Prostate gland (tissue), 2 donors: ENCODE results near the gene MGLL. TPM values are rescaled to one million over a fixed set of nuclear protein-coding genes. Genes with fewer than 3 reads are reported as not detected.

Experiments
- DNase-seq: peaks from one replicate; pipeline ENCODE4 v3.0.0-alpha.2; 2019; ENCODE audit warnings: low spot score
- H3K27ac ChIP-seq, 2 donors: fragments of 200-600 bp; sonication (generic); 2 replicates each; pipeline ENCODE4 v1.5.1; 2017 to 2019
- H3K27me3 ChIP-seq: fragments of 200-600 bp; sonication (generic); replicated peaks from 2 replicates; pipeline ENCODE4 v1.5.1; 2019; ENCODE audit not compliant: insufficient read depth
- H3K36me3 ChIP-seq, 2 donors: fragments of 200-600 bp; sonication (generic); 1 replicate in 1 of 2; 2 replicates in 1 of 2; pipeline versions ENCODE4 v1.5.1 to v1.8.1; 2017 to 2019
- H3K4me1 ChIP-seq: fragments of 200-600 bp; sonication (generic); replicated peaks from 2 replicates; pipeline ENCODE4 v1.5.1; 2019
- H3K4me3 ChIP-seq, 2 donors: fragments of 200-600 bp; sonication (generic); 2 replicates each; pipeline ENCODE4 v1.5.1; 2017 to 2019
- H3K9me3 ChIP-seq: fragments of 200-600 bp; sonication (generic); 2 replicates; pipeline ENCODE4 v1.5.1; 2017
- POLR2A ChIP-seq: fragments of 450-650 bp; IDR thresholded peaks from one replicate; pipeline ENCODE4 v1.6.1; 2016; ENCODE audit warnings: antibody characterized with exemption, mild to moderate bottlenecking
- POLR2AphosphoS5 ChIP-seq: sonication (generic); formaldehyde crosslinking; IDR thresholded peaks from one replicate; pipeline ENCODE4 v1.6.1; 2017; ENCODE audit warnings: antibody characterized with exemption
- WGBS: methylation state at CpG from one replicate; pipeline ENCODE4 v1.1.5; 2018; 5-methylcytosine and 5-hydroxymethylcytosine counted together
- intact Hi-C: fragments of 100-400 bp; cut with DNase I; formaldehyde crosslinking; loops from one replicate; pipeline ENCODE4 v1.14.2; 2022
- total RNA-seq, 2 donors: library from RNA; depleted of rRNA; stranded (reverse); fragments of >200 nt; gene quantifications; one replicate each; pipeline ENCODE4 v1.1.0, GENCODE V29; 2016
- TF ChIP-seq, protein P1 (sequence below), 4 experiments: fragments of 200-600 bp in 2 of 4; fragments of 450-650 bp in 2 of 4; sonication (generic) in 2 of 4; IDR thresholded peaks; 1 replicate in 3 of 4; 2 replicates in 1 of 4; pipeline ENCODE4 v1.5.1; 2016 to 2019; ENCODE audit warnings: antibody characterized with exemption in 4 of 4, mild to moderate bottlenecking in 2 of 4, moderate library complexity in 2 of 4

The MGLL gene
- total RNA-seq, 2 donors from 2014 or later: 20.0 to 31.8 TPM

GRCh38 chr3:127665165-127665564, 157.2 kb downstream of the MGLL start:
- Histone ChIP-seq H3K4me3 (no peak overlapping the region), H3K27me3 (no peaks in the 10 kb centered on the region), H3K9me3 (no peaks in the 10 kb centered on the region), H3K27ac (no peak overlapping the region), H3K36me3 (no peaks in the 10 kb centered on the region), H3K4me1 (no peaks in the 10 kb centered on the region)
- 94% methylated on average over 2 of the region's 2 CpGs for WGBS
- no peak for TF ChIP-seq POLR2A
- TF ChIP-seq, protein P1, sequence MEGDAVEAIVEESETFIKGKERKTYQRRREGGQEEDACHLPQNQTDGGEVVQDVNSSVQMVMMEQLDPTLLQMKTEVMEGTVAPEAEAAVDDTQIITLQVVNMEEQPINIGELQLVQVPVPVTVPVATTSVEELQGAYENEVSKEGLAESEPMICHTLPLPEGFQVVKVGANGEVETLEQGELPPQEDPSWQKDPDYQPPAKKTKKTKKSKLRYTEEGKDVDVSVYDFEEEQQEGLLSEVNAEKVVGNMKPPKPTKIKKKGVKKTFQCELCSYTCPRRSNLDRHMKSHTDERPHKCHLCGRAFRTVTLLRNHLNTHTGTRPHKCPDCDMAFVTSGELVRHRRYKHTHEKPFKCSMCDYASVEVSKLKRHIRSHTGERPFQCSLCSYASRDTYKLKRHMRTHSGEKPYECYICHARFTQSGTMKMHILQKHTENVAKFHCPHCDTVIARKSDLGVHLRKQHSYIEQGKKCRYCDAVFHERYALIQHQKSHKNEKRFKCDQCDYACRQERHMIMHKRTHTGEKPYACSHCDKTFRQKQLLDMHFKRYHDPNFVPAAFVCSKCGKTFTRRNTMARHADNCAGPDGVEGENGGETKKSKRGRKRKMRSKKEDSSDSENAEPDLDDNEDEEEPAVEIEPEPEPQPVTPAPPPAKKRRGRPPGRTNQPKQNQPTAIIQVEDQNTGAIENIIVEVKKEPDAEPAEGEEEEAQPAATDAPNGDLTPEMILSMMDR (IDR thresholded peaks at IDR 0.05): no peak
- no peak for TF ChIP-seq POLR2AphosphoS5
- intact Hi-C loops: no loop called here
- no peak for DNase-seq

- H3K27me3 ChIP-seq: no peaks in the 10 kb centered on the region
- TF ChIP-seq POLR2AphosphoS5 (no peak), POLR2A (no peak)
- TF ChIP-seq, protein P1 (IDR thresholded peaks at IDR 0.05): no peak
- no peak overlapping the region for H3K27ac ChIP-seq
- H3K4me1 ChIP-seq: no peaks in the 10 kb centered on the region
- 84% methylated on average over 5 of the region's 5 CpGs for WGBS
- no peak overlapping the region for H3K4me3 ChIP-seq
- no peak for DNase-seq
- H3K9me3 ChIP-seq: no peaks in the 10 kb centered on the region
- intact Hi-C loops: no loop called here
- H3K36me3 ChIP-seq: no peaks in the 10 kb centered on the region
Observed at GRCh38 chr3:127663151-127663550, 159.2 kb downstream of the MGLL start.

DNA sequence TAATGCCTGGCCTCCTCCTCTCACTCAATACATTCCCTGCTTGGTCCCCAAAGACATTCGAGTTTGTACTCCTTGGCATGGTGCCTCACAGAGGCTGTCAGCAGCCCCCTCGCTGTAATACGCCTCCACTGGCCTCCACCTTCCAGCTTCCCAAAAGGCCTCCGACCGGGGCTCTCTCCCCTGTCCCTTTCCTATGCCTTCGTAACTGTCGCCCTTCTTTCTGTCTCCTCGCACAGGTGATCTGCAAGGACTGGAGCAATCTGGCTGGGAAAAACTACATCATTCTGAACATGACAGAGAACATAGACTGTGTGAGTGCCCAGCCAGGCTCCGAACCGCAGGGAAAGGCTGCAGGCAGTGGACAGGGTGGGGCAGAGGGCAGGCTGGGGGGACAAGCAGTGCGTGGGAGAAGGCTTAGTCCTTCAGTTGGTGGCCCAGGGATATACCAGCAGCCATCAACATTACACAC, 160.3 kb downstream of the MGLL start:
- WGBS: 86% methylated on average over 11 of the region's 11 CpGs
- TF ChIP-seq POLR2A: no peak
- Histone ChIP-seq H3K4me1 (no peaks in the 10 kb centered on the region), H3K27me3 (no peaks in the 10 kb centered on the region), H3K9me3 (no peaks in the 10 kb centered on the region), H3K27ac (no peak overlapping the region), H3K36me3 (no peaks in the 10 kb centered on the region), H3K4me3 (no peak overlapping the region)
- intact Hi-C loops: no loop called here
- no peak for DNase-seq

- H3K27me3 ChIP-seq: no peaks in the 10 kb centered on the region
- DNase-seq: no peak
- H3K4me1 ChIP-seq: no peaks in the 10 kb centered on the region
- H3K27ac ChIP-seq: no peak overlapping the region
- no peak overlapping the region for H3K4me3 ChIP-seq
- intact Hi-C loops: no loop called here
- H3K9me3 ChIP-seq: no peaks in the 10 kb centered on the region
- 90% methylated on average over 5 of the region's 5 CpGs for WGBS
- TF ChIP-seq POLR2A: no peak
- H3K36me3 ChIP-seq: no peaks in the 10 kb centered on the region
Observed at GRCh38 chr3:127661600-127661999, 160.7 kb downstream of the MGLL start.

GRCh38 chr3:127660621-127661251, 161.6 kb downstream of the MGLL start:
- Histone ChIP-seq H3K9me3 (no peaks in the 10 kb centered on the region), H3K36me3 (no peaks in the 10 kb centered on the region), H3K27ac (no peak overlapping the region), H3K4me3 (no peak overlapping the region), H3K4me1 (no peaks in the 10 kb centered on the region), H3K27me3 (no peaks in the 10 kb centered on the region)
- no peak for DNase-seq
- WGBS: 95% methylated on average over 10 of the region's 10 CpGs
- intact Hi-C loops: no loop called here
- TF ChIP-seq, protein P1 (IDR thresholded peaks at IDR 0.05): no peak
- no peak for TF ChIP-seq POLR2AphosphoS5

DNA sequence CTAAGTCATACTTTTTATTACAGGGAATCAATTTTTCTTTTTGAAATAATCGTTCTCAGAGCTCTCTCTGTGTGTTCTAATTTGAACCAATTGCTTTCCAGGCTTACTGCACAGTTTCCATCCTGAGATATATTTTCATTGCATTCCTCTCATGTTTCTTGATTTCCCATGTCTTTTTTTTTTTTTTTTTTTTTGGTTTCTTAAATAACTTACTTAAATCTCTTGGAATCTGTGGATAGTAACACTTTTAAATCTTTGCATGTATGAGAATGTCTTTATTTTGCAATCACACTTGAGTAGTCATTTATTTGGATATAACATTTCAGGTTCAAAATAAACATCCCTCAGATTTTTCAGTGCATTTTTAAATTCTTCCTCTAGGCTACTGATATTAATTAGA, 164.1 kb downstream of the MGLL start:
- H3K4me3 ChIP-seq: no peak overlapping the region
- WGBS: 89% methylated on average over 1 of the region's 1 CpG
- no peaks in the 10 kb centered on the region for H3K9me3 ChIP-seq
- intact Hi-C loops: no loop called here
- H3K4me1 ChIP-seq: no peaks in the 10 kb centered on the region
- H3K27me3 ChIP-seq: no peaks in the 10 kb centered on the region
- no peak overlapping the region for H3K27ac ChIP-seq
- TF ChIP-seq, protein P1 (IDR thresholded peaks at IDR 0.05): no peak
- TF ChIP-seq POLR2AphosphoS5 (no peak), POLR2A (no peak)
- no peaks in the 10 kb centered on the region for H3K36me3 ChIP-seq
- DNase-seq: no peak
